ENCODE measurements around the gene KIF26B.

Gene KIF26B

DNA sequence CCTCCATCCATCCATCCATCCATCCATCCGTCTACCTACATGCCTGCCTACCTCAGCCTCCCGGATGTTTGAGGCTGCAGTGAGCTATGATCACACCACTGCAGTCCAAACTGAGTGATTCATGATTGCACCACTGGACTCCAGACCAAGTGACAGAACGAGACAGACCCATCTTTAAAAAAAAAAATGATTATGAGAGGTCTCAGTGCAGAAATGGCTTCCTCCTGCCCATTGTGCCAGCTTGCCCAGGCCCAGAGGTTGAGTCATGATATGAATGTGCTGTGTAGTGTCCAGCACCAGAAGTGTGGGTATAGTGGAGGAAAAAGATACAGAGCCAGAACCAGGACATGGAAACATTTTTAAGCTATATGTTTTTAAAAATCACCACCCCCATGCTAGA, 149.9 kb downstream of the KIF26B start:
- ATAC-seq, result peak; percentile 16; the same call in 2 of the 3 replicates
- TF ChIP-seq ZNF8 (CRISPR knock-in tag; IDR thresholded peaks at IDR 0.05), result no peak
- no peak for TF ChIP-seq ZFP30 (CRISPR knock-in tag; IDR thresholded peaks at IDR 0.05)
- TF ChIP-seq OSR1 (CRISPR knock-in tag; IDR thresholded peaks at IDR 0.05), result no peak
- no peak for TF ChIP-seq CSDC2 (CRISPR knock-in tag; IDR thresholded peaks at IDR 0.05)
- no peak for TF ChIP-seq CREB5 (CRISPR knock-in tag; IDR thresholded peaks at IDR 0.05; ENCODE audit: low read depth)
- TF ChIP-seq ISL1 (CRISPR knock-in tag; IDR thresholded peaks at IDR 0.05), result no peak
- no peak for TF ChIP-seq GLIS3 (CRISPR knock-in tag; IDR thresholded peaks at IDR 0.05)
- no peak for TF ChIP-seq TSHZ2 (CRISPR knock-in tag; IDR thresholded peaks at IDR 0.05)
- TF ChIP-seq, protein P1, sequence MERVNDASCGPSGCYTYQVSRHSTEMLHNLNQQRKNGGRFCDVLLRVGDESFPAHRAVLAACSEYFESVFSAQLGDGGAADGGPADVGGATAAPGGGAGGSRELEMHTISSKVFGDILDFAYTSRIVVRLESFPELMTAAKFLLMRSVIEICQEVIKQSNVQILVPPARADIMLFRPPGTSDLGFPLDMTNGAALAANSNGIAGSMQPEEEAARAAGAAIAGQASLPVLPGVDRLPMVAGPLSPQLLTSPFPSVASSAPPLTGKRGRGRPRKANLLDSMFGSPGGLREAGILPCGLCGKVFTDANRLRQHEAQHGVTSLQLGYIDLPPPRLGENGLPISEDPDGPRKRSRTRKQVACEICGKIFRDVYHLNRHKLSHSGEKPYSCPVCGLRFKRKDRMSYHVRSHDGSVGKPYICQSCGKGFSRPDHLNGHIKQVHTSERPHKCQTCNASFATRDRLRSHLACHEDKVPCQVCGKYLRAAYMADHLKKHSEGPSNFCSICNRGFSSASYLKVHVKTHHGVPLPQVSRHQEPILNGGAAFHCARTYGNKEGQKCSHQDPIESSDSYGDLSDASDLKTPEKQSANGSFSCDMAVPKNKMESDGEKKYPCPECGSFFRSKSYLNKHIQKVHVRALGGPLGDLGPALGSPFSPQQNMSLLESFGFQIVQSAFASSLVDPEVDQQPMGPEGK (CRISPR knock-in tag; IDR thresholded peaks at IDR 0.05; ENCODE audit: borderline replicate concordance), result no peak
- TF ChIP-seq ZFP3 (CRISPR knock-in tag; IDR thresholded peaks at IDR 0.05), result no peak
- no peak for TF ChIP-seq BACH2 (CRISPR knock-in tag; IDR thresholded peaks at IDR 0.05; ENCODE audit: borderline replicate concordance)
- TF ChIP-seq ZC3H10 (CRISPR knock-in tag; IDR thresholded peaks at IDR 0.05), result no peak
- TF ChIP-seq SNAI2 (CRISPR knock-in tag; IDR thresholded peaks at IDR 0.05), result no peak
- no peak for TF ChIP-seq ARNTL (CRISPR knock-in tag; IDR thresholded peaks at IDR 0.05; ENCODE audit: borderline replicate concordance, low read depth)
- no peak for TF ChIP-seq TOX (CRISPR knock-in tag; IDR thresholded peaks at IDR 0.05; ENCODE audit: borderline replicate concordance)
- TF ChIP-seq PPARA (CRISPR knock-in tag; IDR thresholded peaks at IDR 0.05; ENCODE audit: borderline replicate concordance), result no peak

DNA sequence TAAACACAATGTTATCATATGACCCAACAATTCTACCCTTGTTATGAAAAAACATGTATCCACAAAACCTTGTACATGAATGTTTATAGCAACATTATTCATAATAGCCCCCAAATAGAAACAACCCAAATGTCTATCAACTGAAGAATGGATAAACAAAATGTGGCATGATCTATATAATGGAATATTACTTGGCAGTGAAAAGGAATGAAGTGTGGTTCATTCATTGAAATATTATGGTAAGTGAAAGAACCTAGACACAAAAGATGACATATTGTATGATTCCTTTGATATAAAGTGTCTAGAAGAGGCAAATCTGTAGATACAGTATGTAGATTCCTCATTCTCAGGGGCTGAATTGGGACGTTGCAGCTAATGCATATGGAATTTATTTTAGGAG, 151.2 kb downstream of the KIF26B start:
- ATAC-seq, result no peak
- TF ChIP-seq ZNF8 (CRISPR knock-in tag; IDR thresholded peaks at IDR 0.05), result no peak
- TF ChIP-seq RARB (CRISPR knock-in tag; IDR thresholded peaks at IDR 0.05), result no peak
- TF ChIP-seq ESRRG (CRISPR knock-in tag; IDR thresholded peaks at IDR 0.05), result no peak
- no peak for TF ChIP-seq TSHZ2 (CRISPR knock-in tag; IDR thresholded peaks at IDR 0.05)
- TF ChIP-seq ISL1 (CRISPR knock-in tag; IDR thresholded peaks at IDR 0.05), result no peak
- TF ChIP-seq ARNTL (CRISPR knock-in tag; IDR thresholded peaks at IDR 0.05; ENCODE audit: borderline replicate concordance, low read depth), result no peak
- no peak for TF ChIP-seq CREB5 (CRISPR knock-in tag; IDR thresholded peaks at IDR 0.05; ENCODE audit: low read depth)
- no peak for TF ChIP-seq CSDC2 (CRISPR knock-in tag; IDR thresholded peaks at IDR 0.05)
- no peak for TF ChIP-seq SNAI2 (CRISPR knock-in tag; IDR thresholded peaks at IDR 0.05)
- TF ChIP-seq TOX (CRISPR knock-in tag; IDR thresholded peaks at IDR 0.05; ENCODE audit: borderline replicate concordance), result no peak
- no peak for TF ChIP-seq ZC3H10 (CRISPR knock-in tag; IDR thresholded peaks at IDR 0.05)

DNA sequence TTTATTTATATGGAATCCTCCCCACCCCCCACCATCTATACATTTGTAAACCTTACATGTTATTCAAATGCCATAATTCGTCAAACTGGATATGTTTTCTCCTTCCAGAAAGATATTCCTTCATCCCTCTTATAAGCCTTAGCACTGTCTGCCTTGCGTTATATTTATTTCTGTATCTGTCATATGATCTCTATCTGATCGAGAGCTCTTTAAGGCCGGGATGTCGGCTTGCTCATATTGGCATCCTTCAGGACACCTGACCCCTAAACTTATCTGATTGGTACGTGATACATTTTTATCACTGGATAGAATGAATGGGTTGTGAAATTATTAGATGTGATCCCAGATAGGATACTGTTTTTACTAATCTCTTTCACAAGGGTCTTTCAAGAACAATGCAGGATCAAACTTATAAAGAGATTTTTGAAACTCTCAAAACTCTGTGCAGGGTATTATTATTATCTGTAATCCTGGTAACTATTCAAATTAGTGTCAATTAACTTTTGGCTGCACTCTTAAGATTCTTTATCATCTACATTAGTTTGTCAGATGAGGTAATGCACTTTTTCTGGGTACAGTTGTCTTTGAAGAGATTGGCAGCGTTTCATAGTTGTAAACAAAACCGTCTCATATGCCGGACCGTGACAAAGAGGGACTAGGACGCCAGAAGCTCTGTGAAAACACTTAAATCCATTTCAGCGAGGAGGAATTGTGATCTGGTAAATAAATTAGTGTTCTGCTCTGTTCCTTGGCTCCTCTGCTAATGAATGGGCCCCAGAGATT, 152.0 kb downstream of the KIF26B start:
- peak; percentile 54 for ATAC-seq
- TF ChIP-seq, protein P1 (CRISPR knock-in tag; IDR thresholded peaks at IDR 0.05; ENCODE audit: borderline replicate concordance), result no peak
- TF ChIP-seq CREB5 (CRISPR knock-in tag; IDR thresholded peaks at IDR 0.05; ENCODE audit: low read depth) (peak; percentile 95), ESRRG (CRISPR knock-in tag; IDR thresholded peaks at IDR 0.05) (no peak; the same call in 1 of the 2 replicates), PPARA (CRISPR knock-in tag; IDR thresholded peaks at IDR 0.05; ENCODE audit: borderline replicate concordance) (no peak), ISL1 (CRISPR knock-in tag; IDR thresholded peaks at IDR 0.05) (peak; percentile 97), TCF4 (CRISPR knock-in tag; IDR thresholded peaks at IDR 0.05; ENCODE audit: borderline replicate concordance) (peak; percentile 1; the same call in 1 of the 2 replicates)

Data from SK-N-SH treated with all-trans-retinoic acid at 6 μM for 48 hours (cell line).